MM.1S (cell line): ENCODE measurements around the gene AKR1C4.

ENCODE experiments used
- DNase-seq: peaks from one replicate; pipeline ENCODE4 v3.0.0-alpha.2; 2015
- H2AFZ ChIP-seq: fragments of 300-600 bp; sonication (generic); 2 replicates; pipeline ENCODE4 v1.6.0; 2016; ENCODE audit warnings: antibody characterized with exemption, low read length
- H3F3A ChIP-seq: fragments of 300-600 bp; sonication (generic); 2 replicates; pipeline ENCODE4 v1.6.1; 2016; ENCODE audit warnings: mild to moderate bottlenecking, antibody characterized with exemption, low read length, moderate library complexity, mixed read lengths; ENCODE audit not compliant: insufficient read depth
- H3K27ac ChIP-seq: fragments of 300-600 bp; sonication (generic); 2 replicates; pipeline ENCODE4 v1.5.1; 2016; ENCODE audit warnings: mild to moderate bottlenecking, low read length
- H3K27me3 ChIP-seq: fragments of 300-600 bp; sonication (generic); replicated peaks from 2 replicates; pipeline ENCODE4 v1.6.0; 2016; ENCODE audit warnings: low read length; ENCODE audit not compliant: insufficient read depth
- H3K36me3 ChIP-seq: fragments of 300-600 bp; sonication (generic); replicated peaks from 2 replicates; pipeline ENCODE4 v1.6.1; 2016; ENCODE audit warnings: mild to moderate bottlenecking, low read length, mixed read lengths; ENCODE audit not compliant: insufficient read depth
- H3K4me1 ChIP-seq: fragments of 300-600 bp; sonication (generic); 2 replicates; pipeline ENCODE4 v1.6.1; 2016; ENCODE audit warnings: low read length, mixed read lengths
- H3K4me2 ChIP-seq: fragments of 300-600 bp; sonication (generic); 2 replicates; pipeline ENCODE4 v1.6.0; 2016; ENCODE audit warnings: low read depth, low read length
- H3K4me3 ChIP-seq: fragments of 300-600 bp; sonication (generic); 2 replicates; pipeline ENCODE4 v1.5.1; 2016; ENCODE audit warnings: low read length, mixed read lengths
- H3K79me2 ChIP-seq: fragments of 300-600 bp; sonication (generic); 2 replicates; pipeline ENCODE4 v1.6.1; 2016; ENCODE audit warnings: mixed run types, low read length, mixed read lengths
- H3K9ac ChIP-seq: fragments of 300-600 bp; sonication (generic); 2 replicates; pipeline ENCODE4 v1.6.1; 2016; ENCODE audit warnings: low read length, mixed read lengths
- H3K9me2 ChIP-seq: fragments of 300-600 bp; sonication (generic); replicated peaks from 2 replicates; pipeline ENCODE4 v1.6.1; 2016; ENCODE audit warnings: mild to moderate bottlenecking, low read length, mixed read lengths; ENCODE audit not compliant: insufficient read depth
- H3K9me3 ChIP-seq: fragments of 300-600 bp; sonication (generic); replicated peaks from 2 replicates; pipeline ENCODE4 v1.6.1; 2016; ENCODE audit warnings: mild to moderate bottlenecking, low read length, mixed read lengths; ENCODE audit not compliant: insufficient read depth
- H4K20me1 ChIP-seq: fragments of 300-600 bp; sonication (generic); 2 replicates; pipeline ENCODE4 v1.6.1; 2016; ENCODE audit warnings: mild to moderate bottlenecking, low read length, moderate library complexity, mixed read lengths; ENCODE audit not compliant: insufficient read depth
- CTCF ChIP-seq: fragments of 300-600 bp; sonication (generic); IDR thresholded peaks from 2 replicates; pipeline ENCODE4 v1.5.1; 2016; ENCODE audit warnings: antibody characterized with exemption, low read length, mixed read lengths
- EZH2 ChIP-seq: fragments of 300-600 bp; sonication (generic); optimal IDR thresholded peaks from 2 replicates; pipeline ENCODE3; 2017; ENCODE audit warnings: low read depth, mild to moderate bottlenecking, antibody characterized with exemption, low read length, mixed read lengths
- EZH2phosphoT487 ChIP-seq: fragments of 300-600 bp; sonication (generic); IDR thresholded peaks from 2 replicates; pipeline ENCODE4 v1.6.1; 2018; ENCODE audit warnings: antibody characterized with exemption, low read length

The AKR1C4 gene

GRCh38 chr10:5266804-5267203 is 70.2 kb downstream of the AKR1C4 start:
- H3K4me3 ChIP-seq, result no peak overlapping the region
- H3K79me2 ChIP-seq, result no peaks in the 10 kb centered on the region
- H3K27me3 ChIP-seq, result no peaks in the 10 kb centered on the region
- H3F3A ChIP-seq, result no peaks in the 10 kb centered on the region
- H3K9ac ChIP-seq, result no peak overlapping the region
- TF ChIP-seq EZH2 (no peak), EZH2phosphoT487 (no peak), CTCF (no peak)
- no peaks in the 10 kb centered on the region for H3K9me2 ChIP-seq
- no peak overlapping the region for H2AFZ ChIP-seq
- no peak overlapping the region for H3K4me2 ChIP-seq
- no peaks in the 10 kb centered on the region for H3K4me1 ChIP-seq
- H4K20me1 ChIP-seq, result no peaks in the 10 kb centered on the region
- no peaks in the 10 kb centered on the region; the same call in 1 of the 2 replicates for H3K9me3 ChIP-seq
- no peak overlapping the region for H3K27ac ChIP-seq
- no peak for DNase-seq
- no peaks in the 10 kb centered on the region for H3K36me3 ChIP-seq

GRCh38 chr10:5268234-5268633 is 71.6 kb downstream of the AKR1C4 start:
- H3K4me2 ChIP-seq, result no peak overlapping the region
- no peaks in the 10 kb centered on the region for H4K20me1 ChIP-seq
- TF ChIP-seq CTCF (no peak), EZH2phosphoT487 (no peak), EZH2 (no peak)
- DNase-seq, result no peak
- no peaks in the 10 kb centered on the region for H3K9me2 ChIP-seq
- no peaks in the 10 kb centered on the region for H3K79me2 ChIP-seq
- H3K4me3 ChIP-seq, result no peak overlapping the region
- no peaks in the 10 kb centered on the region for H3F3A ChIP-seq
- no peak overlapping the region for H2AFZ ChIP-seq
- no peaks in the 10 kb centered on the region for H3K4me1 ChIP-seq
- H3K36me3 ChIP-seq, result no peaks in the 10 kb centered on the region
- no peak overlapping the region for H3K27ac ChIP-seq
- H3K9ac ChIP-seq, result no peak overlapping the region
- H3K27me3 ChIP-seq, result no peaks in the 10 kb centered on the region
- no peaks in the 10 kb centered on the region; the same call in 1 of the 2 replicates for H3K9me3 ChIP-seq
